ENCODE measurements around the gene TPM2.

- TF ChIP-seq CTCF (IDR thresholded peaks at IDR 0.05; ENCODE audit: low read depth, low read length, missing input control) (no peak), RAD21 (IDR thresholded peaks at IDR 0.05) (no peak), SP1 (IDR thresholded peaks at IDR 0.05) (no peak), MAX (IDR thresholded peaks at IDR 0.05) (no peak), FOXA1 (IDR thresholded peaks at IDR 0.05) (no peak), TAF1 (conservative IDR thresholded peaks at IDR 0.05) (no peak)
Measured at GRCh38 chr9:35687306-35687705, 2.4 kb downstream of the TPM2 start.
